ENCODE measurements around the gene GRN. TPM values are rescaled to one million over a fixed set of nuclear protein-coding genes. Genes with fewer than 3 reads are reported as not detected.

The GRN gene
- total RNA-seq: 521 and 704 TPM in 2 replicates

- Histone ChIP-seq H3K36me3 (ENCODE audit: control insufficient read depth, insufficient read depth, low read length) (no peaks in the 10 kb centered on the region), H3K27me3 (ENCODE audit: control insufficient read depth, insufficient read depth, low read length) (no peaks in the 10 kb centered on the region), H3K4me3 (ENCODE audit: low read depth, low read length) (peak within 1 kb of the TSS; percentile 89)
- DNase-seq (ENCODE audit: low read depth): peak; percentile 96
- no peak for TF ChIP-seq CTCF (IDR thresholded peaks at IDR 0.05; ENCODE audit: insufficient read depth, low read length, poor library complexity, severe bottlenecking)
These were observed at the start of gene GRN for GRCh38 chr17:44344939-44345453. TSS of gene GRN (plus strand) at chr17:44345302. CDS start at chr17:44349165, 3,863 bp downstream.

- Histone ChIP-seq H3K36me3 (ENCODE audit: control insufficient read depth, insufficient read depth, low read length) (no peaks in the 10 kb centered on the region), H3K27me3 (ENCODE audit: control insufficient read depth, insufficient read depth, low read length) (peaks cover 3% of the 10 kb centered on the region), H3K4me3 (ENCODE audit: low read depth, low read length) (no peak overlapping the region)
- no peak for DNase-seq (ENCODE audit: low read depth)
- TF ChIP-seq CTCF (IDR thresholded peaks at IDR 0.05; ENCODE audit: insufficient read depth, low read length, poor library complexity, severe bottlenecking): no peak
These were observed 47.1 kb upstream of the GRN start for GRCh38 chr17:44297975-44298374.

GRCh38 chr17:44304651-44305050 is 40.5 kb upstream of the GRN start:
- H3K36me3 ChIP-seq (ENCODE audit: control insufficient read depth, insufficient read depth, low read length): no peaks in the 10 kb centered on the region
- no peak for DNase-seq (ENCODE audit: low read depth)
- peaks cover 15% of the 10 kb centered on the region for H3K27me3 ChIP-seq (ENCODE audit: control insufficient read depth, insufficient read depth, low read length)

GRCh38 chr17:44307387-44308186 is 37.5 kb upstream of the GRN start:
- DNase-seq (ENCODE audit: low read depth): no peak

More at GRCh38 chr17:44304651-44305050, 40.5 kb upstream of the GRN start:
- H3K4me3 ChIP-seq (ENCODE audit: low read depth, low read length): no peak overlapping the region
- no peak for TF ChIP-seq CTCF (IDR thresholded peaks at IDR 0.05; ENCODE audit: insufficient read depth, low read length, poor library complexity, severe bottlenecking)

GRCh38 chr17:44308320-44308818 is 36.7 kb upstream of the GRN start, which contains the start of gene RUNDC3A:
TSS of gene RUNDC3A (plus strand) at chr17:44308601. CDS start at chr17:44308833, 232 bp downstream.
- peaks cover 26% of the 10 kb centered on the region for H3K27me3 ChIP-seq (ENCODE audit: control insufficient read depth, insufficient read depth, low read length)

More at GRCh38 chr17:44307387-44308186, 37.5 kb upstream of the GRN start:
- no peak overlapping the region for H3K4me3 ChIP-seq (ENCODE audit: low read depth, low read length)
- H3K27me3 ChIP-seq (ENCODE audit: control insufficient read depth, insufficient read depth, low read length): peaks cover 26% of the 10 kb centered on the region
- no peaks in the 10 kb centered on the region for H3K36me3 ChIP-seq (ENCODE audit: control insufficient read depth, insufficient read depth, low read length)
- no peak for TF ChIP-seq CTCF (IDR thresholded peaks at IDR 0.05; ENCODE audit: insufficient read depth, low read length, poor library complexity, severe bottlenecking)

More at GRCh38 chr17:44308320-44308818, 36.7 kb upstream of the GRN start, which contains the start of gene RUNDC3A:
- Histone ChIP-seq H3K36me3 (ENCODE audit: control insufficient read depth, insufficient read depth, low read length) (no peaks in the 10 kb centered on the region), H3K4me3 (ENCODE audit: low read depth, low read length) (peak within 1 kb of the TSS; percentile 41)
- TF ChIP-seq CTCF (IDR thresholded peaks at IDR 0.05; ENCODE audit: insufficient read depth, low read length, poor library complexity, severe bottlenecking): no peak
- DNase-seq (ENCODE audit: low read depth): no peak
